HUES64 (cell line): Measurements from ENCODE around the gene MGME1.

Source experiments
- H3K27ac ChIP-seq: 2 replicates; pipeline ENCODE4 v1.7.0; 2013; ENCODE audit warnings: low read depth, low read length, inconsistent platforms
- H3K27me3 ChIP-seq: 2 replicates; pipeline ENCODE4 v1.6.1; 2013; ENCODE audit warnings: mild to moderate bottlenecking, low read length; ENCODE audit not compliant: insufficient read depth
- H3K36me3 ChIP-seq: 2 replicates; pipeline ENCODE4 v1.6.1; 2013; ENCODE audit warnings: mild to moderate bottlenecking, low read length; ENCODE audit not compliant: insufficient read depth
- H3K4me1 ChIP-seq: 2 replicates; pipeline ENCODE4 v1.6.1; 2013; ENCODE audit warnings: mild to moderate bottlenecking, low read length, moderate library complexity; ENCODE audit not compliant: insufficient read depth
- H3K4me3 ChIP-seq: 2 replicates; pipeline ENCODE4 v1.5.1; 2013; ENCODE audit warnings: mild to moderate bottlenecking, low read length, moderate library complexity
- H3K9ac ChIP-seq: 2 replicates; pipeline ENCODE4 v1.6.1; 2013; ENCODE audit warnings: mild to moderate bottlenecking, low read depth, low read length
- H3K9me3 ChIP-seq: 2 replicates; pipeline ENCODE4 v1.6.1; 2013; ENCODE audit warnings: low read depth, low read length; ENCODE audit not compliant: insufficient read depth
- WGBS: fragments of 150-250, 120-280 bp; methylation state at CpG from one replicate; pipeline ENCODE4 v1.1.7; 2013; ENCODE audit warnings: missing lambda C conversion rate; 5-methylcytosine and 5-hydroxymethylcytosine counted together

The MGME1 gene

DNA sequence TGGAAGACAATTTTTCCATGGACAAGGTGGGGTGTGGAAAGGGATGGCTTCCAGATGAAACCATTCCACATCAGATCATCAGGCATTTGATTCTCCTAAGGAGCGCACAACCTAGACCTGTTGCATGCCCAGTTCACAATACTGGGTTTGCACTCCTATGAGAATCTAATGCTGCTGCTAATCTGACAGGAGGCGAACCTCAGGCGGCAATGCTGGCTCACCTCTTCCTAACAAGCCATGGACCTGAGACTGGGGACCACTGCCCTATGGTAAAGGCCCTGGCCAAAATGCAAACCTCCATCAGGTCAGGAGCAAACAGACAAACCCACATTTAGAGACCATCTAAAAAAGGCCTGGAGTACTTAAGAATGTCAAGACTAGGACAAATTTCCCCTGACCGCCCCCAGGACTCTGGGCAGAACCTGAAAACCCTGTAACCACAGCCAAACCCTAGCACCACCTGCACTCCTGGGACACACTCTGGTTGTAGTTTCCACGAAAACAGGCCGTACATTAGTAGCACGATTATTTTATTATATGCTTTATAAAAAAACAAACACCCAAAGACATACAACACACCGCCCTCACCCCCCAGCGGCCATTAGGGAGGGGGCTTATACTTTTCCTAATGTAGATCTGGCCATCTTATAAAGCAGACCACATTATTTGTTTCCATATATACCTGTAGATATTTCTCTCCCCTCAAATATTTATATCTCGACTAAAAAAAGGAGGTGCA lies 27.6 kb upstream of the MGME1 start:
- H3K36me3 ChIP-seq = peaks cover 60% of the 10 kb centered on the region
- H3K4me1 ChIP-seq = peaks cover 30% of the 10 kb centered on the region
- no peak overlapping the region for H3K4me3 ChIP-seq
- 91% methylated on average over 9 of the region's 10 CpGs for WGBS
- no peaks in the 10 kb centered on the region for H3K9me3 ChIP-seq
- no peak overlapping the region for H3K9ac ChIP-seq
- no peaks in the 10 kb centered on the region for H3K27me3 ChIP-seq
- H3K27ac ChIP-seq = no peak overlapping the region; the same call in 1 of the 2 replicates

DNA sequence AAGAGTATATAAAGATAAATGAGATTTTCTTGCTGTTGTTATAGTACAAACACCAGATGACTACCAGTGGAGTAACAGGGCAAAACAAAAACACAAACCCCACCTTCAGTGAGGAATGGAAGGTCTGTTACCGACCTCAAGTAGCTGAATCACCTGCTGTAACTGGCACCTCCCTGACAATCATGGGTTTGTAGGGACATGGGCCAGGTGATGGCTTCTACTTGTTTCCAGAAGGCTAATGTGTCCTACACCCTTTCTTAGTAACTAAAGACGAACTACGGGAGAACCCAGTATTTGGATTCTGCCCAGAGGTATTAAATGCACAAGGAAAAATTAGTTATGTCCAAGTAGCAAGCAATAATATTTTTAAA lies 27.0 kb upstream of the MGME1 start:
- WGBS = 98% methylated on average over 3 of the region's 3 CpGs
- peaks cover 24% of the 10 kb centered on the region for H3K4me1 ChIP-seq
- H3K27ac ChIP-seq = no peak overlapping the region
- no peaks in the 10 kb centered on the region for H3K27me3 ChIP-seq
- H3K4me3 ChIP-seq = no peak overlapping the region
- no peak overlapping the region for H3K9ac ChIP-seq
- peaks cover 66% of the 10 kb centered on the region for H3K36me3 ChIP-seq
- H3K9me3 ChIP-seq = no peaks in the 10 kb centered on the region

DNA sequence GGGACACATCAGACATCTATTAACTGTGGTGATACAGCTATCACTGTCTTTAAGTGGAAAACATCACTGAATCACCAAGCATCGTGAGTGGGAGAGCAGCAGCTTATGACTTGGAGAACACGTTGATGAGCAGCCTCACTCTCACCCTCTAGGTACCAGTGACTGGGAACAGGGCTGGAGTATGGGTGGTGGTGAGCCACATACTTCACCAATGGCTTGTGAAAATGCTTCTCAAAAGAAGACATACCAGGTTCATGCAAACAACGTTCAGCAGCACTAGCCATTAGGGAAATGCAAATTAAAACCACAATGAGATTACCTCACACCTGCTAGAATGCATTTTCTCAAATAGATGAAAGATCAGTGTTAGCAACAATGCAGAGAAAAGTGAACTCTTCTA lies 25.5 kb upstream of the MGME1 start:
- H3K9me3 ChIP-seq = no peaks in the 10 kb centered on the region
- 84% methylated on average over 3 of the region's 3 CpGs for WGBS
- no peak overlapping the region for H3K4me3 ChIP-seq
- H3K9ac ChIP-seq = no peak overlapping the region
- no peaks in the 10 kb centered on the region for H3K27me3 ChIP-seq
- peaks cover 81% of the 10 kb centered on the region for H3K36me3 ChIP-seq
- H3K4me1 ChIP-seq = peaks cover 17% of the 10 kb centered on the region
- no peak overlapping the region for H3K27ac ChIP-seq

DNA sequence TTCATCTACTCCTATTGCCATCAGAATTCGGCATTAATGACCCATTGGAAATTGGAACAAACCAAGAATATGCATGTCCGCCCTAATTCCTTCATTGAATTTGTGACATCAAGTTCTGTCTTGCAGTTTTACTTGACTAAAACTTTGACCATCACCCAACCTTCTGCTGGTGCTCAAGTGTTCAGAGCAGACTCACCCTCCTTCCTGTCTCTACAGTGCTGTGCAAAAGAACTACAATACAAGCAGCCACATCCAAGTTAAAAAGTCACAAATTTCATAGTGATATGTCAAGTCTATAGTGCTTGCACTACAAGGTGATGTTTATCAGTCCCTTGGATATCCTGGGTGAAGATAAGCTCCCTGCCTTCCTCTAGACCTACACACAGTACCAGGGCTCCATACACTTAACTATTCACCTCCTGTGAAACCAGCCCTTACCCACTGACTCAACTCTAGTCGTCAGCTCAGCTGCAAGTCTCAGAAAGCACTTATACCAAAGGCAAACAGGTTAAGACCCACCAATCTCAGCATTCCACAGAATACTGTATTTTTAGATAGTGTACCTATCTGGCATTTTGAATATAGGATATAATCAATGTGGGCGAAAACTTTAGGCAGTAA lies 23.9 kb upstream of the MGME1 start:
- Histone ChIP-seq H3K4me3 (no peak overlapping the region), H3K27ac (no peak overlapping the region), H3K27me3 (no peaks in the 10 kb centered on the region), H3K36me3 (peaks cover 97% of the 10 kb centered on the region), H3K9ac (no peak overlapping the region), H3K4me1 (0 out of 2 replicates have a peak, but pooled peaks cover 3% of the 10 kb centered on the region), H3K9me3 (no peaks in the 10 kb centered on the region)
- WGBS = 94% methylated on average over 3 of the region's 4 CpGs

DNA sequence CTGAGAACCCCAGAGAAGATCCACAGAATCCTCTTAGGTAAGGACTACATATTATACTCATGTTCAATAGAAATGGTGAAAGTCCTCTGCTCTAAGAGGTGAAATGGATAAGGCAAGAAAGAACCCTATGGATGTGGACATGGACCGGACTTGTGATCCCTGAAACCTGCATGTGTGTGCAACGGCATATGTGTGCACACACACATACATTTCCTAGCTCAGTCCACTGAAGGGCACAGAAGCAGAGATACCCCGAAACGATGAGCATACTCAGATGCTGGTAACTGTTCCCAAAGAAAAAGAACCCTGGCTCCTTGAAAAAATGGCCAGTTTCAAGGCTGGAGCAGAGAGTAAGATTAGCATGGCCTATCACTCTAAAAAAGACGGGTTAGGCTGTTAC lies 22.8 kb upstream of the MGME1 start:
- H3K36me3 ChIP-seq = peaks cover 99% of the 10 kb centered on the region
- no peaks in the 10 kb centered on the region for H3K4me1 ChIP-seq
- no peak overlapping the region for H3K27ac ChIP-seq
- no peak overlapping the region for H3K9ac ChIP-seq
- H3K9me3 ChIP-seq = no peaks in the 10 kb centered on the region
- 97% methylated on average over 5 of the region's 5 CpGs for WGBS
- H3K4me3 ChIP-seq = no peak overlapping the region
- no peaks in the 10 kb centered on the region for H3K27me3 ChIP-seq

DNA sequence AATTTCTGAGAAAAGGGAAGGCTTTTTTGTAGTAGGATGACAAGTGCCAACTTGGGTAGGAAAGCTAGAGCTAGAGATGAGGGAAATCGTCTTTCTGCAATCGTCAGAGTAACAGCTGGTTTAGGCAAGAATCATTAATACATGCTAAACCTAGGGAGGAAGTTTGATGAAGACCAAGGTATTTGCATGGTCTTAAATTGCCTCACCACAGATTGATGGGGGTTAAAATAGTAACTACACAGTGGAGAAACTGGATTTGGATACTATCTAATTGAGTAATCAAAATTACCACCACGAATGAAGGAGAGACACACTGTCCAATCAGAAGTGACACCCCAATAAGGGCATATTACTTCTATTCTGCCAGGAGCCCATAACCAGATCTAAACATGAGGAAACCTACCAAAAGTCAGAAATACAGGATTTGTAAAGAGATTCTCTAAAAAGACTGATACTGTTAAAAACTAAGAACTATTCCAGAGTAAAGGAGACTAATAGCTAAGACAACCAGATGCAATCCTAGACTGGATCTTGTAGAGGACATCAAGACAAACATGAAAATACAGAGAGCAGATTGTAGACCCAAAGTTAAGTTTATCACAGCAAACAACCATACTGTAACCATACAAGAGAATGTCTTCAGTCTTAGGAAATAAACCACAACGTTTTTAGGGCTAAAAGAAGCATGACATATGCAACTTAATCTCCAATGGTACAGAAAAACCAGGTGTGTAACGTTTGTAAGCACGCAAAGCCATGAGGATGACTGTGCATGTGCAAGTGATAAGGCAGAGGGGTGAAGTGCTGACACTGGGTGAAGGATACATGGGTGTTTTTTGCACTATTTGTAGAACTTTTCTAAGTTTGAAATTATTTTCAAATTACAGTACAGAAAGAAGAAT lies 22.0 kb upstream of the MGME1 start:
- no peak overlapping the region for H3K9ac ChIP-seq
- H3K4me3 ChIP-seq = no peak overlapping the region

DNA sequence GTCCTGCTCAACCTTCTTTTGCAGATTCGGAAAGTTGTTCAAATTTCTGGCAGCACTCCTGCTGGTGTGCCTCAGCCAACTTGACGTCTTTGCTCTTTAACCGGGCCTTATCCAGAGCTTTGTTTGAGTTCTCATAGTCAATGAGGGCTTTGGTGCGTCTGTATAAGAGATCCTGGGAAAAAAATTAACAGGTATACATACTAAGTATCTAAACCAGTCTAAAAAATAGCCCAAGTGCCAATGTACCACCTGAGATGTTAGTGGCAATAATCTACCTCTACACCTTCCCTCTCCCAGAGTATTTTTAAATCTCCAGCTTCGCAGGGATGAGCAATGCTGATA lies 21.4 kb upstream of the MGME1 start:
- H3K9me3 ChIP-seq = no peaks in the 10 kb centered on the region
- H3K4me3 ChIP-seq = no peak overlapping the region
- no peak overlapping the region for H3K27ac ChIP-seq
- peaks cover 98% of the 10 kb centered on the region for H3K36me3 ChIP-seq
- no peaks in the 10 kb centered on the region for H3K4me1 ChIP-seq
- no peak overlapping the region for H3K9ac ChIP-seq
- no peaks in the 10 kb centered on the region for H3K27me3 ChIP-seq
- WGBS = 96% methylated on average over 5 of the region's 5 CpGs

More for the DNA sequence above, 22.0 kb upstream of the MGME1 start:
- Histone ChIP-seq H3K4me1 (no peaks in the 10 kb centered on the region), H3K36me3 (peaks cover 99% of the 10 kb centered on the region), H3K27me3 (no peaks in the 10 kb centered on the region), H3K27ac (no peak overlapping the region), H3K9me3 (no peaks in the 10 kb centered on the region)
- 93% methylated on average over 6 of the region's 6 CpGs for WGBS

DNA sequence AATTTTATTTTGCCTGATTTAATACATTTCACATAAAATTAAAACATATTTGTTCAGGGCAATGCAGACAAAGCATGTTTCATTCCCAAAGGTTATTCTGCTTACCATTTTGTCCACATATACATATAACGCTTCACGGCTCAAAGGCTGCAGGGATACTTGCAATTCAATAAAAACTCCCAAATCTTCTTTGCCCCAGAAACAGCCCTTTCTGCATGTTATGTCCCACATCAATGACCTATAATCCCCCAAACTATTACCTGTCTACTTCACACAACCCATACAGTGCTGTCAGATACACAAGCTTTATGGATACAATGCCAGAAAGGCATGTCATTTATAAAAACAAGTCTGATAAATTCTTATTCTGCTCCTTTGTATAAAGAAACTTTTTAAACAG lies 20.4 kb upstream of the MGME1 start:
- Histone ChIP-seq H3K27me3 (no peaks in the 10 kb centered on the region), H3K9ac (no peak overlapping the region), H3K36me3 (peaks cover 98% of the 10 kb centered on the region), H3K4me3 (no peak overlapping the region), H3K27ac (no peak overlapping the region), H3K9me3 (no peaks in the 10 kb centered on the region), H3K4me1 (no peaks in the 10 kb centered on the region)
- WGBS = 98% methylated on average over 2 of the region's 2 CpGs

DNA sequence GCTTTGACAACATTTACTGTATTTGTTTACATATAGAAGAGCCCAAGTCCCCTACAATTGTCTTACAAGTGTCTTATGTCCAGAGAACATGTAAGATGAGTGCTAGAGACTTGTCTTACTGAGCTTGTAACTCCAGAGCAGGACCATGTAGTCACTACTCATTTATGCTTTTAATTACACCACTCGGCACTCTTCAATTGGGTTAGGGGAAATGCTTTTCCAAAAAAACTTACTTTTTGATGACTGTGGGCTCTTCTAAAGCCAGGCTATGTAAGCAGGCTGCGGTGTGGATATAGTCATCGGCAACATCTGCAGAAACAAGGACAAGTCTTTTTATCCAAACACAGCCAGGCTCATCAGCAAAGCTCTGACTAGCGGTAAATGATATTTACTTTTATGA lies 18.9 kb upstream of the MGME1 start:
- H3K9me3 ChIP-seq = no peaks in the 10 kb centered on the region
- H3K27ac ChIP-seq = no peak overlapping the region
- peaks cover 99% of the 10 kb centered on the region for H3K36me3 ChIP-seq
- H3K4me1 ChIP-seq = no peaks in the 10 kb centered on the region
- WGBS = 94% methylated on average over 4 of the region's 4 CpGs
- H3K9ac ChIP-seq = no peak overlapping the region
- H3K27me3 ChIP-seq = no peaks in the 10 kb centered on the region
- H3K4me3 ChIP-seq = no peak overlapping the region

DNA sequence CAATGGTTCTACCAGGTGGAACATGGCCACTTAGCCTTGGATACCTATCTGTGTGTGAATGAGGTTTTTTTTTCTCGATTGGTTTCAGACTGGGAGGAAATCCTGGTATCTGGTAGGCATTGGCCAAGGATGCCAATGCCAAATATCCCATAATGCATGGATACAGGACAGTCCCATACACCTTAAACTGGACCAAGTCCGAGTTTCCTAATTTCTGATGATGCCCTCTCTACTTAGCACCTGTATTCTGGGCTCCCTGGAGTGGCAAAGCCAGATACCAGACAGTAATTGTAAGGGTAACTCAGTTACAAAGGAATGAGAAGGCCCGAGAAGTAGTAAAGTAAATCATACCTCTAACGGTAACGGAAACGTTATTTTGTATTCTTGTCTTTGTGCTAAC lies 18.1 kb upstream of the MGME1 start:
- Histone ChIP-seq H3K27ac (no peak overlapping the region), H3K27me3 (no peaks in the 10 kb centered on the region), H3K9me3 (no peaks in the 10 kb centered on the region), H3K9ac (no peak overlapping the region), H3K36me3 (peaks cover 99% of the 10 kb centered on the region), H3K4me3 (no peak overlapping the region), H3K4me1 (no peaks in the 10 kb centered on the region)
- WGBS = 86% methylated on average over 6 of the region's 6 CpGs

DNA sequence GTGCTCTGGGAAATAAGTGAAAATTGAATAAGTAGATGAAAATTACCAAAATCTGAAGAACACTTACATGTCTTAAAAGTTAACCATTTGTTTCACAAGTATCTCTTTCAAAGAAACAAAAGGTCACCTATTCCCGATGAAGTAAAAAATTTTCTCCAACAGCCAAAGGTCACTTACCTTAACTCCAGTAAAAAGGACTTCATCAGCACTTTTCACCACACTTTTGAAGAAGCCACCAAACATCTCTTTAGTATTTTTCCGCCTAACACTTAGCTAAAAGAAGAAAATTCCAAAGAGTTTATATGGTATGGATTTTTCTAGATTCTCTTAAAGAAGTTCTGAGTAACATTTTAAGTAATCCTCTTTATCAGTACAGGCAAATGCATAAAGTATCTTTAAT lies 17.5 kb upstream of the MGME1 start:
- no peak overlapping the region for H3K9ac ChIP-seq
- H3K9me3 ChIP-seq = no peaks in the 10 kb centered on the region
- H3K27me3 ChIP-seq = no peaks in the 10 kb centered on the region
- H3K4me1 ChIP-seq = no peaks in the 10 kb centered on the region
- peaks cover 99% of the 10 kb centered on the region for H3K36me3 ChIP-seq
- WGBS = 97% methylated on average over 1 of the region's 2 CpGs
- H3K4me3 ChIP-seq = no peak overlapping the region
- H3K27ac ChIP-seq = no peak overlapping the region
